GM21381 (cell line): ENCODE measurements around the gene DAP.
"Not testable (repeated sequence)": the region's sequence is repeated elsewhere in the genome, so short reads cannot be mapped to it uniquely, and the experiment has no call there.

Experiments
- ATAC-seq: cut with Tn5 transposase; IDR thresholded peaks from one replicate; pipeline ENCODE4 v1.9.1; 2021; ENCODE audit warnings: mild to moderate bottlenecking, moderate library complexity; ENCODE audit not compliant: unreplicated experiment

The DAP gene

GRCh38 chr5:10660135-10660534 is 100.9 kb downstream of the DAP start:
- ATAC-seq, result no peak

GRCh38 chr5:10658265-10658664 is 102.8 kb downstream of the DAP start:
- ATAC-seq, result no peak

GRCh38 chr5:10655972-10656830 is 104.8 kb downstream of the DAP start:
- ATAC-seq, result no peak

GRCh38 chr5:10655161-10655971 is 105.7 kb downstream of the DAP start:
- ATAC-seq, result no peak

- ATAC-seq, result no peak
Observed at GRCh38 chr5:10654566-10654965, 106.5 kb downstream of the DAP start.

GRCh38 chr5:10653751-10654400 is 107.2 kb downstream of the DAP start:
- no peak for ATAC-seq

GRCh38 chr5:10653043-10653442 is 108.0 kb downstream of the DAP start:
- no peak for ATAC-seq

GRCh38 chr5:10652606-10653005 is 108.4 kb downstream of the DAP start:
- ATAC-seq, result no peak

GRCh38 chr5:10652151-10652550 is 108.9 kb downstream of the DAP start:
- ATAC-seq, result no peak

GRCh38 chr5:10649666-10650380 is 111.2 kb downstream of the DAP start:
- ATAC-seq, result no peak

- no peak for ATAC-seq
Observed at GRCh38 chr5:10648806-10649665, 112.0 kb downstream of the DAP start.

- ATAC-seq, result no peak
Observed at GRCh38 chr5:10647640-10648039, 113.4 kb downstream of the DAP start.

GRCh38 chr5:10645671-10646070 is 115.4 kb downstream of the DAP start:
- no peak for ATAC-seq

GRCh38 chr5:10645146-10645545 is 115.9 kb downstream of the DAP start:
- ATAC-seq, result no peak

- no peak for ATAC-seq
Observed at GRCh38 chr5:10644192-10644591, 116.8 kb downstream of the DAP start.

- ATAC-seq, result no peak
Observed at GRCh38 chr5:10642367-10642766, 118.7 kb downstream of the DAP start.

GRCh38 chr5:10639846-10640368 is 121.1 kb downstream of the DAP start:
- ATAC-seq, result no peak

- not testable (repeated sequence) for ATAC-seq
Observed at GRCh38 chr5:10638723-10639122, 122.3 kb downstream of the DAP start.

- no peak for ATAC-seq
Observed at GRCh38 chr5:10637944-10638343, 123.1 kb downstream of the DAP start.
